NCI-H2196 treated with DMSO at 0.1 percent for 48 hours (cell line): ENCODE data around the gene CEP70.
"Not testable (repeated sequence)": the region's sequence is repeated elsewhere in the genome, so short reads cannot be mapped to it uniquely, and the experiment has no call there.

Experiments
- DNase-seq: peaks from one replicate; lab custom pipeline; 2025; ENCODE audit not compliant: unreplicated experiment; lab: John Stamatoyannopoulos, UW

The CEP70 gene, protein sequence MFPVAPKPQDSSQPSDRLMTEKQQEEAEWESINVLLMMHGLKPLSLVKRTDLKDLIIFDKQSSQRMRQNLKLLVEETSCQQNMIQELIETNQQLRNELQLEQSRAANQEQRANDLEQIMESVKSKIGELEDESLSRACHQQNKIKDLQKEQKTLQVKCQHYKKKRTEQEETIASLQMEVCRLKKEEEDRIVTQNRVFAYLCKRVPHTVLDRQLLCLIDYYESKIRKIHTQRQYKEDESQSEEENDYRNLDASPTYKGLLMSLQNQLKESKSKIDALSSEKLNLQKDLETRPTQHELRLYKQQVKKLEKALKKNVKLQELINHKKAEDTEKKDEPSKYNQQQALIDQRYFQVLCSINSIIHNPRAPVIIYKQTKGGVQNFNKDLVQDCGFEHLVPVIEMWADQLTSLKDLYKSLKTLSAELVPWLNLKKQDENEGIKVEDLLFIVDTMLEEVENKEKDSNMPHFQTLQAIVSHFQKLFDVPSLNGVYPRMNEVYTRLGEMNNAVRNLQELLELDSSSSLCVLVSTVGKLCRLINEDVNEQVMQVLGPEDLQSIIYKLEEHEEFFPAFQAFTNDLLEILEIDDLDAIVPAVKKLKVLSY

DNA sequence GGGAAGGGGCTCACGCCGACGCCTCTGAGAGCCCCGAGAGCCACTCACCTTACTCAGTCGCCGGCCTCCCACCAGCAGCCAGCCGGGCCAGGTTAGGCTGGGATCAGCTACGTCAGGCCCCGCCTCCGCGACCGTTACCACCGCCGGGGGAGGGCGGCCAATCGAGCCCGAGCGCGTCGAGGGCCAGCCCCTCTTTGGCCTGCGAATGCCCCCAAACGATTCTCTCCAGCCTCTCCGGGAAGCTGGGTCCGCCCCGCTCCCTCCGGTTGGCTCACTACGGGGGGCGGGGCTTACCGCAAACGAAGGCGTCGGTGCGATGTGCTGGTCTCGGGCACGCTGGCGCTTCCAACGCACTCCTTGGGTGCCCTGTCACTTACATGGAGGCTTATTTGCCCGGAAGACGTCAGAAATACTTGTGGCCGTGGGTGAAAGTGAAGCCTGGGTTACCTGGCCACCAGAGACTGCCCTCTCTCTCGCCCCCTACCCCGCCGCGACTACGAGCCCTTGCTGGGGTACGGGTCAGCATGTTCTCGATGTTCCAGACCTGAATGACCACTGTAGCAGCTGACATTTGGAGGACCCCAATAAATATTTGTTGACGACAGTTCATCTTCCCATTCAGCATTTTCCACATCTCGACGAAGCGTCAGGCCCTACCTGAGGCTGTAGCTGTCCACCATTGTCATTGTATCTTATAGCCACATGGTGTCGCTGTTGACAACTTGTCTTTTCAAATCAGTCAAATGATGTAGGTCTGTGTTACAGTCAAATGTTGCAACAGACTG is at the start of gene CEP70:
CEP70 (minus strand) TSS at position 111 of the 785 bp plus-strand sequence. CDS start 21,333 bp downstream, outside the sequence.
- DNase-seq, result no peak

DNA sequence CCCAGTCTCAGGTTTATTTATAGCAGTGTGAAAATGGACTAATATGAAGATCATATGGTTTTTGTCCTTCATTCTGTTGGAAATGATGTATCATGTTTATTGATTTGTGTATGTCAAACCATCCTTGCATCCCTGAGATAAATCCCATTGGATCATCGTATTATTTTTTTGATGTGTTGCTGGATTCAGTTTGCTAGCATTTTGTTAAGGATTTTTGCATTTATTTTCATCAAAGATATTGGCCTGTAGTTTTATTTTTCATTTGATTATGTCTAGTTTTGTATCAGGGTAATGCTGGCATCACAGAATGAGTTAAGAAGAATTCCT is 48.8 kb upstream of the CEP70 start:
- no peak for DNase-seq

DNA sequence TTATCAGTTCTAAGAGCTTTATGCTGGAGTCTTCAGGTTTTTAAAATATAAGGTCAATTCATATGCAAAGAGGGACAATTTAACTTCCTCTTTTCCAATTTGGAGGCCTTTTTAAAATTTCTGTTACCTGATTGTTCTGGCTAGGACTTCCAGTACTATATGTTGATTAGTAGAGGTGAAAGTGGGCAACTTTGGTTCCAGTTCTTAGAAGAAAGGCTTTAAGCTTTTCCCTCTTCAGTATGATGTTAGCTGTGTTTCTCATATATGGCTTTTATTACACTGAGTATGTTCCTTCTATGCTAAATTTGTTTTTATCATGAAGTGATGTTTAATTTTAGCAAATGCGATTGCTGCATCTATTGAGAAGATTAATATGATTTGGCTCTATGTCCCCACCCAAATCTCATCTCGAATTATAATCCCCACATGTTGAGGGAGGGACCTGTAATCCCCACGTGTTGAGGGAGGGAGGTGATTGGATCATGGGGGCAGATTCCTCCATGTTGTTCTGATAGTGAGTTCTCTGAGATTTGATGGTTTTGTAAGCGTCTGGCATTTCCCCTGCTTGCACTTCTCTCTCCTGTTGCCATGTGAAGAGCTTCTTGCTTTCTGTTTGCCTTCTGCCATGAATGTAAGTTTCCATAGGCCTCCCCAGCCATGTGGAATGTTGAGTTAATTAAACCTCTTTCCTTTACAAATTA is 48.3 kb upstream of the CEP70 start:
- DNase-seq, result no peak

DNA sequence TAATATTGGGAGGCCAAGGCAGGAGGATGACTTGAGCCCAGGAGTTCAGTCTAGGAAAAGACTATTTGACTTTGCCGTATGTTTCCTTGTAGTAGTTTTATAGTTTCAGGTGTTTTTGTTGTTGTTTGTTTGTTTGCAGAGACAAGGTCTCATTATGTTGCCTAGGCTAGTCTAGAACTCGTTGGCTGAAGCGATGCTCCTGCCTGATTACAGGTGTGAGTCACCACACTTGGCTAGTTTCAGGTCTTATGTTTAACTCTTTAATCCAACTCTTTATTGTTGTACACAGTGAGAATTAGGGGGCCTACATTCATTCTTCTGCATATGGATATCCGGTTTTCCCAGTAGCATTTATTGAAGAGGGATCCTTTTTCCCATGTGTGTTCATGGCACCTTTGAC is 46.5 kb upstream of the CEP70 start:
- DNase-seq, result no peak

DNA sequence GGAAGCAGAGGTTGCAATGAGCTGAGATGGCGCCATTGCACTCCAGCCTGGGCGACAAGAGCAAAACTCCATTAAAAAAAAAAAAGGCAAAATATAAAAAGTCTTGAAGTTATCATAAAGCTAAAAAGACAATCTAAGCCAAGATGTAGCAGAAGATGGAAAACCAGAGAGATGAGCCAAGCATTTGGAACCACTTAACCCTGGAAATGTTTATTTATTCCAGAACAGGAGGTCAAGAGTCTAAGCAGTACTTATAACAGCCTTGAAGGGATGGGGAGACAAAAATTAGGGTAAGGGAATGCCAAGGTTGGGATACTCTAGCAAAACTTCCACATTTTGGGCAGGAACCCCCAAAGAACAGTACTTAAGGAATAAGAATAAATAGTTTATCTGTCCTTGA is 44.6 kb upstream of the CEP70 start:
- no peak for DNase-seq

DNA sequence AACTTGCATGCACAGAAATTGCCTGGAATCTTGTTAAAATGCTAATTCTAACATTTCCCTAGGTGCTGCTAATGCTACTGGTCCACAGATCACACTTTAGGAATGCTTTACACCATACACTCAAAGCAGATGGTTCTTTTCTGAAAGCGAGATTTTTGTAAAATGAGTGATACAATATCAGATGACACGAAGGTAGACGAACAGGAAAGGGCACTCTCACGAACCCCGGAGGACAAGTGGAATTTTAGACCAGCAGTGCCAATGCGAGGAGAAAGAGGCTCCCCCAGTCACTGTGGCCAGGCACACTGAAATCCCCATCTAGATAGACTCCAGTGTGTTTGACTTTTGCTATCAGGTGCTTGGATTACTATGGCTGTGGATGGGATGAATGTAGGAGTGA is 35.5 kb upstream of the CEP70 start:
- no peak for DNase-seq

DNA sequence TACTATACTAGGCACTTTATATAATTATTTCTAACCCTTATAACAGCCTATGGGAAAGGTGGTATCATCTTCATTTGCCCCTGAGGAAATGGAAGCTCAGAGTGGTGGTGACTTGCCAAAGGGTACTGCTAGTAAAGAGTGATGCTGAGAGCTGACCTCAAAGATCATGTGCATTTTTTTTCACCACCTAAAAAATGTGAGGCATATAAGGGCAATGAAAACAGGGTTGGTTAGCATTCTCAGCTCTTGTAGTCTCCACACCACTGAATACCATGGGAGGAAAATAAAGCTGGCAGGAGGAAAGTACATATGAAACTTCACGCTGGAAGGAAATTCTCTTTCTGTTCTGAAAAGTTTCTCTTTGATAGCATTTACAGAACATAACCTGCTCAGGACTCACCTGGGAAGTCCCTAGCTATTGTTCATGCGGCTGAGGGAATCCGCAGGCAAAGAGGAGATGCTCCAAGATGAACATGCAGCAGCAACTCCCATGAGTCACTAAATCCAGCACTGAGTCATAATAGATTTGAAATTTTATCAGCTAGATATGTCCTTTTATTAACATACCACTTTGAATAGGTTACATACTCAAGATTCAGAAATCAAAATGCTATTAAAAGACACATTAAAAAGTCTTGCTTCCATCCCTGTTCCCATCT is 31.8 kb upstream of the CEP70 start:
- DNase-seq, result no peak

DNA sequence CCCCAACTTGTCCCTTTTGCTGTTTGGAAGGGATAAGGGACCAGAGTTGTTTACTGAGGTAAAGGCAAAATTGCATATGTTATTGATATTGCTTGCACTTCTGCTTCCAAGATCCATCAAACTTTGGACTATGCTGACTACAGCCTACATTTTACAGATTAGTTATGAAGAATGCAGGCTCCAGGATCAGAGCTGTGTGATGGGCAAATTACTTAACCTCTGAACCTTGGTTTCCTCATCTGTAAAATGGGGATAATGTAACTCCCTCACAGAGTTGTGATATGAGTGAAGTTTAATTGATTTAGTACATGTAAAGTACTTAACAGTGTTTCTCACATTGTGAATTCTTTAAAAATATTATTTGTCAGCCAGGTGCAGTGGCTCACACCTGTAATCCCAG is 30.5 kb upstream of the CEP70 start:
- no peak for DNase-seq

DNA sequence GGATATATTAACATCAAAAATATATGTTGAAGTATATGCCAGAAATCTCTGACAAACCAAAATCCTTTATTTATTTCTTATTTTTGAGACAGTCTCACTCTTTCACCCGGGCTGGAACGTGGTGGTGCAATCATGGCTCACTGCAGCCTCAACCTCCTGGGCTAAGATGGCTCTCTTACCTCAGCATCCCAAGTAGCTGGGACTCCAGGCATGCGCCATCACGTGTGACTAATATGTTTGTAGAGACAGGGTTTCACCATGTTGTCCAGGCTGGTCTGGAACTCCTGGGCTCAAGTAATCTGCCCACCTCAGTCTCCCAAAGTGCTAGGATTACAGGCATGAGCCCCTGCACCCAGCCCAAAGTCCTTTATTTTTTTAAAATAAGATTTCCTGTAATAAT is 26.4 kb upstream of the CEP70 start:
- no peak for DNase-seq

DNA sequence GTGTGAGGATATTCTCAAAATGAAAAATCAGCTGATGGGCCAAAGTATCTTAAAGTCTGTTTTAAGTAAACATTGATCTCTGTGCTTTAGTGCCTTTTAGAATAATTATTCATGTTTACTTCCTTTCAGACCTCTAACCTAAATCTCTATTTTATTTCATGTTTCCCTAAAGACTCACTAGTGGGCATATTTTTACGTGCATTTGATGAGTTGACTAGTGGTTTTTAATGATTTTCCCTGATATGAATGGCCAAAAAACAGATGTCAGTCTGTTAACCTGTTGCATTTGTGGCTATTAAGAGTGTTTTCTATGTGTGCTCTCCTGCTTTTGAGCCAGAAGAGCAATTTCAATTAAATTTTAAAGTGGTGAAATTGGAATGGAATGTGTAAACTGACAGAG is 21.4 kb upstream of the CEP70 start:
- no peak for DNase-seq

DNA sequence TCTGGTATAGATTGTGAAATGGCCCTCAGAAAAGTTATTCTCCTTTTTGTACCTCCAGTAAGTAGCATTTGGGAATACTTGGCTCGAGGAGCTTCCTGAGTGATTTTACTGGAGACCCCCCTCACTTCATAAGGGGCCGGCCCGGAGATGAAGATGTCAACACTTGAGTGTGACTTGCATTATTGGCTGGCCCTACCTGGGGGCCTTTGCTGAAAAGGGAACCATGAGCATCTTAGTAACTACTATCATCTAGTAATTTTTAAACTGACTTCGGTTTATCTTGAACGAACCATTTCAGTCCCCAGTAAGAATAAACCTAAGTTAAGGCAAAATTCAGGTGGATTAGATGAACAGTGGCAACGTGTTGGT is 15.8 kb upstream of the CEP70 start:
- DNase-seq, result no peak

DNA sequence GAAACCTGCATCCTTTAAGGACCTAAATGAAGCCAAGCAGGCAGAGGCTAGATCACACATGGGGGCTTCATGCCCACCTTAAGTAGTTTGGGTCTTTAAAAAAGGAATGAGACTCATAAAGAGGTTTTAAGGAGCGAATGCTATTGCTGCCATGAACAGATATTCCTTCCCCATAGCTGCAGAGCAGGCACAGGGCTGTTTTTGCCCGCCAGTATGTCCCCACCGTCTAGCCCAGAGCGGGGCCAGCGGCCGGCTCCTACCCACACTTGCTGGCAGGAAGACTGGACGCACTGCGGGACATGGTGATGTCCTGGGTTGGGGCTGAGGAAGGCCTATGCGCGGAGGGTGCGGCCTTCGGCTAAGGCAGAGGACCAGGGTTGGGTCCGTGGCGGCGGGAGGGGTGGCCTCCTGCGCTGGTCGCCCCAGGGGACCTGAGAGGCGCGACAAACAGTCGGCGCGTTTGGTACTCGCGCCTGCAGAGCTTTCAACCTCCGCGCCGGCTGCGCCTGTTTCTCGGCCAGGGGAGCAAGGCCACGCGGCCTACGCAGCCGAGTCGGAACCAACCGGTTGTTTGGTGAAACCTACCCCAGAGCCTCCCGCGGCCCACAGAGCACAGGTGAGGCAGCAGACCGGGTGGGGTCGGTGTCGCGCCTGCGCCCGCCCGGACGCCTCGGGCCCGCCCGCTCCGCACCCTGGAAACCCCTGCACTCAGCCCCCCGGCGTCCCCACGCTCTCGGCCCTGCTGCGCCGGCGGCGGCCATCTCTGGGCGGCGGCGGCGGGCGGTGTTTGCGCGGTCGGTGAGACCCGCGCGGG is 14.5 kb upstream of the CEP70 start, which contains the start of gene FAIM:
FAIM (plus strand) TSS at position 450 of the 814 bp plus-strand sequence. CDS start 10,956 bp downstream, outside the sequence.
- DNase-seq, result peak; percentile 42

DNA sequence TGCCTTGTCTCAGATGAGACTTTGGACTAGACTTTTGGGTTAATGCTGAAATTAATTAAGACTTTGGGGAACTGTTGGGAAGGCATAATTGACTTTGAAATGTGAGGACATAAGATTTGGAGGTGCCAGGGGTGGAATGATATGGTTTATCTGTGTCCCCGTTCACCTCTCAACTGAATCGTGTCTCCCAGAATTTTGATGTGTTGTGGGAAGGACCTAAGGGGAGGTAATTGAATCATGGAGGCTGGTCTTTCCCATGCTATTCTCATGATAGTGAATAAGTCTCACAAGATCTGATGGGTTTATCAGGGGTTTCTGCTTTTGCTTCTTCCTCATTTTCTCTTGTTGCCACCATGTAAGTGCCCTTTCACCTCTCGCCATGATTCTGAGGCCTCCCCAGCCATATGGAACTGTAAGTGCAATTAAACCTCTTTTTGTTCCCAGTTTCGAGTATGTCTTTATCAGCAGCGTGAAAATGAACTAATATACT is 10.1 kb upstream of the CEP70 start:
- DNase-seq, result not testable (repeated sequence)

DNA sequence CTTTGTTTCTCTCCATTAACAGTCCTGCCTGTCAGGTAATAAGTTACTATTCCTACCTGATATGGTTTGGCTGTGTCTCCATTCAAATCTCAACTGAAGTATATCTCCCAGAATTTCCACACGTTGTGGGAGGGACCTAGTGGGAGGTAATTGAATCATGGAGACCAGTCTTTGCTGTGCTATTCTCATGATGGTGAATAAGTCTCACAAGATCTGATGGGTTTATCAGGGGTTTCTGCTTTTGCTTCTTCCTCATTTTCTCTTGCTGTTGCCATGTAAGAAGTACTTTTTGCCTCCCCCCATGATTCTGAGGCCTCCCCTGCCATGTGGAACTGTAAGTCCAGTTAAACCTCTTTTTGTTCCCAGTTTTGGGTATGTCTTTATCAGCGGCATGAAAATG is 7.6 kb upstream of the CEP70 start:
- DNase-seq, result not testable (repeated sequence)

DNA sequence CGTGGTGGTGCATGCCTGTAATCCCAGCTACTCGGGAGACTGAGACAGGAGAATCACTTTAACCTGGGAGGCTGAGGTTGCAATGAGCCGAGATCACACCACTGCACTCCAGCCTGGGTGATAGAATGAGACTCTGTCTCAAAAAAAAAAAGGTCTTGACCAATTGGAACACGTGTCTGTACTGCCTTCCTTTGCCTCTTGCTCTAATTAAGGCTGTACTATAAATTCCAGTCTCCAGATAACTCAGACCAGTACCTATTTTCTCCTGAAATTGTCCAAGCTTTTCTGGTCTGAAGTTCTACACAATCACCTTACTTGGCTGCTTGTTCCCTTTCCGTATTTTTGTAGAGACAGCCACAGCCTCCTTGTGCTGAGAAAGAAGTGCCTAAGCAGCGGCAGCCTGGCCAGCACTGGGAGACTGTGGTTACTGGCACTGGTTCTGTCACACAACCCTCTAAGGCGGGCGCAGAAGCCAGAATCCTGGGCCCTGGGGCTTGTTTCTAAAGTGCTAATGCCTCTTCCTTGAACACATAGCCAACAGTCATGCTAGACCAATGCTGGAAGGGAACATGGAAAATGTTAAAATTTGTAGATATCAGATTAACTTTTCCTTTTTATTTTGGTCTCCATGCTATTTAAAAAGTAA is 6.2 kb upstream of the CEP70 start:
- no peak for DNase-seq

DNA sequence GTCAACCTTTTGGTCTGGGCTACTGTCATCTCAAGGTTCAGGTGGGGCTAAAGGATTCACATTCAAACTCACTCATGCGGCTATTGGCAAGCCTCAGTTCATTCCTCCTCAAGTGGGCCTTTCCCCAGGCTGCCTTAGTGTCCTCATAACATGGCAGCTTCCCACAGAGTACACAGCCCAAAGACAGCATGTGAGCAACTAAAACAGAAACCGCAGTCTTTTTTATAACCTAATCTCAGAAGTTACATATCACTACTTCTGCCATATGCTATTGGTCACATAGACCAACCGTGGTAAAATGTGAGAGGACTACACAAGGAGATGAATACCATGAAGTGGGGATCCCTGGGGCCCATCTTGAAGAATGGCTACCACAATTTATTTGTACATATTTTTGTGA is 4.5 kb upstream of the CEP70 start:
- DNase-seq, result no peak

DNA sequence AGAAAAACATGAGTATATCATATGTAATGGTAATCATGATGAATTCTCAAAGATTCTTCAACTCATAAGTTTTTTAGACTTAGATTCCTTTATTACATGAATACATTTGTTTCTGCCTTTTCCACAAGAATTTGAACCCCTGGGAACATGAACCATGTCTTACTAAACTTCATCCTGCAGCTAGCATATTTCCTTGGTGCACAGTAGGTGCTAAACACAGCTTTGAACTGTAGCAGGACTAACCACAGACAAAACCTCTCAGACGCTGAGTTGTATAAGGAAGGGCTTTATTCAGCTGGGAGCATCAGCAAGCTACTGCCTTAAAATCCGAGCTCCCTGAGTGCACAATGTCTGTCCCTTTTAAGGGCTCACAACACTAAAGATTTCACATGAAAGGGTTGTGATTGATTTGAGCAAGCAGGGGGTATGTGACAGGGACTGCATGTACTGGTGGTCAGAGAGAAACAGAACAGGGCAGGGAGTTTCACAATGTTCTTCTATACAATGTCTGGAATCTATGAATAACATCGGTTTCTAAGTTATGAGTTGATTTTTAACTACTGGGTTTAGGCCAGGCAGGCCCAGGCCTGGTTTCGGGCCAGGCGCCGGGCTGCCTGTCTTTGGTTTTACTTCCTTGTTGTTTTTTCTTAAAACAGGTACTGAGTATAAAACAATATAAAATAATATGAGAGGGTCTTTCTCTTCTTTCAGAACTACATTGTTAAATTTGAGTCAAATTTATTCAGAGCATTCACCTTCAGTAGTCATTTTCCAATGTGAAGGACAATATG is 3.3 kb upstream of the CEP70 start:
- DNase-seq, result not testable (repeated sequence)

DNA sequence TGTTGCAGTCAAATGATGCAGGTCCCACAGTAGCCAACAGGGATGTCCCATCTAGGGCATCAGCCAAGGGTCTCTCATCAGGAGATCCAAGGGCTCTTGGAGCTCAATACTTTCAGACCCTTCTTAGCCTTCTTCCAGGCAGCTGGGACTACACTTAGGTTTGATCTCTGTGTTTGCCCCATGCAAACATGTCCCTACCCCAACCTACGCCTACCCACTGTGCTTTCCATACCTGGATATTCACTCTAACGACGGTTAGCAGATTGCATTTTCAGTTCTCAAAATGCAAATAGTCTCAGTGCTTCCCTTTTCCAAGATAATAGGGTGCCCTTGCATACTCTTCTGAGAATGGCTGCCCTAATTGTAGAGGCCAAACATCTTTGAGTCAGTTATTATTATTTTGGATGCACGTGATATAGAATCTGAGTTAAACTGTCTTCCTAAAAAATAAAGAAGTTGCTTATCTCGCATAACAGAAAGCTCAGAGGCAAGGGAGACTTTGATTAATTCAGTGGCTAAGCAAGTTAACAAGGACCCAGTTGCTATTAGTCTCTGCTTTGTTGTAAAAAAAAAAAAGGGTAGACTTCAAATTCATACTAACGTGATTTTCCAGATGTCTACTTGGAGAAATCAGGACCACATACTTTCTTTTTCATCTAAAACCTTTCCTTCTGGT is 1.0 kb upstream of the CEP70 start:
- DNase-seq, result no peak
